HepG2 (cell line): ENCODE measurements around the gene PELI1. TPM values are rescaled to one million over a fixed set of nuclear protein-coding genes. Genes with fewer than 3 reads are reported as not detected.
A peak's percentile ranks its signal among the peaks of the same experiment; 100 is the strongest.

Source experiments
- BCL6 ChIP-seq: IDR thresholded peaks from 2 replicates; pipeline ENCODE4 v1.6.1; 2016; ENCODE audit warnings: missing genetic modification reagents, missing compliant biosample characterization
- CBFB ChIP-seq: sonication (generic); formaldehyde crosslinking; IDR thresholded peaks from 2 replicates; pipeline ENCODE4 v1.4.0; 2020; ENCODE audit warnings: missing genetic modification reagents
- EP300 ChIP-seq, 3 experiments: sonication (generic) in 1 of 3; formaldehyde crosslinking in 1 of 3; IDR thresholded peaks; 2 replicates each; pipeline versions ENCODE4 v1.5.1 to v1.6.1; 2011 to 2020; ENCODE audit warnings: low read depth in 2 of 3, low read length in 2 of 3, borderline replicate concordance in 1 of 3, improper control_type of control experiment in 1 of 3, mild to moderate bottlenecking in 1 of 3, missing genetic modification reagents in 1 of 3, moderate library complexity in 1 of 3
- FOXA1 ChIP-seq, 2 experiments: fragments of 450-650 bp in 1 of 2; sonication (generic) in 1 of 2; formaldehyde crosslinking in 1 of 2; IDR thresholded peaks; 2 replicates each; pipeline versions ENCODE4 v1.4.0 to v1.6.1; 2016 to 2020; ENCODE audit warnings: missing genetic modification reagents in 1 of 2
- FOXA3 ChIP-seq: IDR thresholded peaks from 2 replicates; pipeline ENCODE4 v1.6.1; 2016; ENCODE audit warnings: missing genetic modification reagents, missing compliant biosample characterization
- KMT2A ChIP-seq: sonication (generic); formaldehyde crosslinking; IDR thresholded peaks from 2 replicates; pipeline ENCODE4 v1.4.0; 2020; ENCODE audit warnings: missing genetic modification reagents
- ONECUT2 ChIP-seq: sonication (generic); formaldehyde crosslinking; IDR thresholded peaks from 2 replicates; pipeline ENCODE4 v1.4.0; 2020; ENCODE audit warnings: missing genetic modification reagents
- POGZ ChIP-seq: sonication (generic); formaldehyde crosslinking; IDR thresholded peaks from 2 replicates; pipeline ENCODE4 v1.4.0; 2020; ENCODE audit warnings: mild to moderate bottlenecking, missing genetic modification reagents
- PPARG ChIP-seq: conservative IDR thresholded peaks from 2 replicates; pipeline ENCODE4 v1.6.1; 2016; ENCODE audit warnings: missing biosample characterization, missing genetic modification reagents
- SIN3B ChIP-seq: fragments of 150-350 bp; IDR thresholded peaks from 2 replicates; pipeline ENCODE4 v1.6.1; 2014; ENCODE audit warnings: low read length
- SOX13 ChIP-seq, 3 experiments: fragments of 450-650 bp in 1 of 3; sonication (generic) in 1 of 3; formaldehyde crosslinking in 1 of 3; IDR thresholded peaks in 2 of 3; conservative IDR thresholded peaks in 1 of 3; 2 replicates each; pipeline versions ENCODE4 v1.5.0 to v1.6.1; 2016 to 2020; ENCODE audit warnings: antibody characterized with exemption in 1 of 3, mild to moderate bottlenecking in 1 of 3, missing compliant biosample characterization in 1 of 3, missing genetic modification reagents in 1 of 3, moderate library complexity in 1 of 3
- ZNF383 ChIP-seq: sonication (generic); formaldehyde crosslinking; IDR thresholded peaks from 2 replicates; pipeline ENCODE4 v1.4.0; 2020; ENCODE audit warnings: missing genetic modification reagents, mild to moderate bottlenecking, borderline replicate concordance
- ZNF501 ChIP-seq: sonication (generic); formaldehyde crosslinking; IDR thresholded peaks from 2 replicates; pipeline ENCODE4 v1.5.1; 2020; ENCODE audit warnings: mild to moderate bottlenecking, moderate library complexity, missing genetic modification reagents
- ZNF816 ChIP-seq: sonication (generic); formaldehyde crosslinking; IDR thresholded peaks from 2 replicates; pipeline ENCODE4 v1.8.0; 2022; ENCODE audit warnings: missing genetic modification reagents, mild to moderate bottlenecking, borderline replicate concordance
- polyA plus RNA-seq, 8 experiments: library from polyadenylated mRNA; depleted of rRNA in 3 of 8; stranded (reverse) in 7 of 8; unstranded in 1 of 8; fragments of >200 nt; fragmentation: Illumina TruSeq in 4 of 8; extraction: Trizol in 4 of 8; gene quantifications; 2 replicates each; pipeline versions ENCODE4 v1.2.1 to v1.2.3, GENCODE V29; 2011 to 2016; ENCODE audit warnings: low read depth in 4 of 8, missing spikeins in 1 of 8, mixed read lengths in 1 of 8; ENCODE audit not compliant: insufficient read depth in 1 of 8
- total RNA-seq, 5 experiments: library from RNA; depleted of rRNA; stranded (reverse); fragments of >200 nt; fragmentation: Illumina TruSeq; extraction: Trizol; gene quantifications; 2 replicates each; pipeline ENCODE4 v1.2.3, GENCODE V29; 2016; ENCODE audit warnings: low read depth in 1 of 5
- TF ChIP-seq, protein P1 (sequence below): sonication (generic); formaldehyde crosslinking; IDR thresholded peaks from 2 replicates; pipeline ENCODE4 v1.4.0; 2020; ENCODE audit warnings: mild to moderate bottlenecking, missing genetic modification reagents, borderline replicate concordance
- TF ChIP-seq, protein P2 (sequence below): sonication (generic); formaldehyde crosslinking; IDR thresholded peaks from 2 replicates; pipeline ENCODE4 v1.4.0; 2020; ENCODE audit warnings: missing genetic modification reagents
- TF ChIP-seq, protein P3 (sequence below): sonication (generic); formaldehyde crosslinking; IDR thresholded peaks from 2 replicates; pipeline ENCODE4 v1.5.1; 2020; ENCODE audit warnings: mild to moderate bottlenecking, missing genetic modification reagents, borderline replicate concordance

The PELI1 gene
- total and polyA plus RNA-seq, 2 of the 13 experiments (the other 11 are each of a cell fraction or from before 2014, with no cell fraction given), result 12.5 to 16.2 TPM

- TF ChIP-seq, protein P1, sequence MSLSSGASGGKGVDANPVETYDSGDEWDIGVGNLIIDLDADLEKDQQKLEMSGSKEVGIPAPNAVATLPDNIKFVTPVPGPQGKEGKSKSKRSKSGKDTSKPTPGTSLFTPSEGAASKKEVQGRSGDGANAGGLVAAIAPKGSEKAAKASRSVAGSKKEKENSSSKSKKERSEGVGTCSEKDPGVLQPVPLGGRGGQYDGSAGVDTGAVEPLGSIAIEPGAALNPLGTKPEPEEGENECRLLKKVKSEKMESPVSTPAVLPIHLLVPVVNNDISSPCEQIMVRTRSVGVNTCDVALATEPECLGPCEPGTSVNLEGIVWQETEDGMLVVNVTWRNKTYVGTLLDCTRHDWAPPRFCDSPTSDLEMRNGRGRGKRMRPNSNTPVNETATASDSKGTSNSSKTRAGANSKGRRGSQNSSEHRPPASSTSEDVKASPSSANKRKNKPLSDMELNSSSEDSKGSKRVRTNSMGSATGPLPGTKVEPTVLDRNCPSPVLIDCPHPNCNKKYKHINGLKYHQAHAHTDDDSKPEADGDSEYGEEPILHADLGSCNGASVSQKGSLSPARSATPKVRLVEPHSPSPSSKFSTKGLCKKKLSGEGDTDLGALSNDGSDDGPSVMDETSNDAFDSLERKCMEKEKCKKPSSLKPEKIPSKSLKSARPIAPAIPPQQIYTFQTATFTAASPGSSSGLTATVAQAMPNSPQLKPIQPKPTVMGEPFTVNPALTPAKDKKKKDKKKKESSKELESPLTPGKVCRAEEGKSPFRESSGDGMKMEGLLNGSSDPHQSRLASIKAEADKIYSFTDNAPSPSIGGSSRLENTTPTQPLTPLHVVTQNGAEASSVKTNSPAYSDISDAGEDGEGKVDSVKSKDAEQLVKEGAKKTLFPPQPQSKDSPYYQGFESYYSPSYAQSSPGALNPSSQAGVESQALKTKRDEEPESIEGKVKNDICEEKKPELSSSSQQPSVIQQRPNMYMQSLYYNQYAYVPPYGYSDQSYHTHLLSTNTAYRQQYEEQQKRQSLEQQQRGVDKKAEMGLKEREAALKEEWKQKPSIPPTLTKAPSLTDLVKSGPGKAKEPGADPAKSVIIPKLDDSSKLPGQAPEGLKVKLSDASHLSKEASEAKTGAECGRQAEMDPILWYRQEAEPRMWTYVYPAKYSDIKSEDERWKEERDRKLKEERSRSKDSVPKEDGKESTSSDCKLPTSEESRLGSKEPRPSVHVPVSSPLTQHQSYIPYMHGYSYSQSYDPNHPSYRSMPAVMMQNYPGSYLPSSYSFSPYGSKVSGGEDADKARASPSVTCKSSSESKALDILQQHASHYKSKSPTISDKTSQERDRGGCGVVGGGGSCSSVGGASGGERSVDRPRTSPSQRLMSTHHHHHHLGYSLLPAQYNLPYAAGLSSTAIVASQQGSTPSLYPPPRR, result no peak
- TF ChIP-seq, protein P2, sequence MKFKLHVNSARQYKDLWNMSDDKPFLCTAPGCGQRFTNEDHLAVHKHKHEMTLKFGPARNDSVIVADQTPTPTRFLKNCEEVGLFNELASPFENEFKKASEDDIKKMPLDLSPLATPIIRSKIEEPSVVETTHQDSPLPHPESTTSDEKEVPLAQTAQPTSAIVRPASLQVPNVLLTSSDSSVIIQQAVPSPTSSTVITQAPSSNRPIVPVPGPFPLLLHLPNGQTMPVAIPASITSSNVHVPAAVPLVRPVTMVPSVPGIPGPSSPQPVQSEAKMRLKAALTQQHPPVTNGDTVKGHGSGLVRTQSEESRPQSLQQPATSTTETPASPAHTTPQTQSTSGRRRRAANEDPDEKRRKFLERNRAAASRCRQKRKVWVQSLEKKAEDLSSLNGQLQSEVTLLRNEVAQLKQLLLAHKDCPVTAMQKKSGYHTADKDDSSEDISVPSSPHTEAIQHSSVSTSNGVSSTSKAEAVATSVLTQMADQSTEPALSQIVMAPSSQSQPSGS (CRISPR knock-in tag), result no peak
- TF ChIP-seq KMT2A (CRISPR knock-in tag) (no peak), ZNF816 (CRISPR knock-in tag) (peak; percentile 58; the same call in 1 of the 2 replicates), SOX13 (IDR thresholded peaks at IDR 0.05) (no peak), SOX13 (CRISPR knock-in tag; conservative IDR thresholded peaks at IDR 0.05 in 1 of 2, IDR thresholded peaks at IDR 0.05 in 1 of 2) (peak in 1 of 2 experiments; percentile 53; a peak in 2 of 4 replicates), FOXA1 (IDR thresholded peaks at IDR 0.05) (no peak), FOXA1 (CRISPR knock-in tag; IDR thresholded peaks at IDR 0.05) (peak; percentile 41; the same call in 1 of the 2 replicates), CBFB (no peak), BCL6 (CRISPR knock-in tag) (no peak), EP300 (IDR thresholded peaks at IDR 0.05; ENCODE audit: low read depth in 2 of 2, low read length in 2 of 2) (peak; percentile 30 to 48; a peak in 2 of 4 replicates), EP300 (CRISPR knock-in tag; IDR thresholded peaks at IDR 0.05; ENCODE audit: borderline replicate concordance) (no peak), FOXA3 (CRISPR knock-in tag) (peak; percentile 64), ZNF501 (no peak), SIN3B (no peak), POGZ (0 out of 2 replicates have a peak, but pooled peaks have one; percentile 25), ZNF383 (CRISPR knock-in tag) (no peak), ONECUT2 (peak; percentile 45; the same call in 1 of the 2 replicates), PPARG (CRISPR knock-in tag) (peak; percentile 50)
- TF ChIP-seq, protein P3, sequence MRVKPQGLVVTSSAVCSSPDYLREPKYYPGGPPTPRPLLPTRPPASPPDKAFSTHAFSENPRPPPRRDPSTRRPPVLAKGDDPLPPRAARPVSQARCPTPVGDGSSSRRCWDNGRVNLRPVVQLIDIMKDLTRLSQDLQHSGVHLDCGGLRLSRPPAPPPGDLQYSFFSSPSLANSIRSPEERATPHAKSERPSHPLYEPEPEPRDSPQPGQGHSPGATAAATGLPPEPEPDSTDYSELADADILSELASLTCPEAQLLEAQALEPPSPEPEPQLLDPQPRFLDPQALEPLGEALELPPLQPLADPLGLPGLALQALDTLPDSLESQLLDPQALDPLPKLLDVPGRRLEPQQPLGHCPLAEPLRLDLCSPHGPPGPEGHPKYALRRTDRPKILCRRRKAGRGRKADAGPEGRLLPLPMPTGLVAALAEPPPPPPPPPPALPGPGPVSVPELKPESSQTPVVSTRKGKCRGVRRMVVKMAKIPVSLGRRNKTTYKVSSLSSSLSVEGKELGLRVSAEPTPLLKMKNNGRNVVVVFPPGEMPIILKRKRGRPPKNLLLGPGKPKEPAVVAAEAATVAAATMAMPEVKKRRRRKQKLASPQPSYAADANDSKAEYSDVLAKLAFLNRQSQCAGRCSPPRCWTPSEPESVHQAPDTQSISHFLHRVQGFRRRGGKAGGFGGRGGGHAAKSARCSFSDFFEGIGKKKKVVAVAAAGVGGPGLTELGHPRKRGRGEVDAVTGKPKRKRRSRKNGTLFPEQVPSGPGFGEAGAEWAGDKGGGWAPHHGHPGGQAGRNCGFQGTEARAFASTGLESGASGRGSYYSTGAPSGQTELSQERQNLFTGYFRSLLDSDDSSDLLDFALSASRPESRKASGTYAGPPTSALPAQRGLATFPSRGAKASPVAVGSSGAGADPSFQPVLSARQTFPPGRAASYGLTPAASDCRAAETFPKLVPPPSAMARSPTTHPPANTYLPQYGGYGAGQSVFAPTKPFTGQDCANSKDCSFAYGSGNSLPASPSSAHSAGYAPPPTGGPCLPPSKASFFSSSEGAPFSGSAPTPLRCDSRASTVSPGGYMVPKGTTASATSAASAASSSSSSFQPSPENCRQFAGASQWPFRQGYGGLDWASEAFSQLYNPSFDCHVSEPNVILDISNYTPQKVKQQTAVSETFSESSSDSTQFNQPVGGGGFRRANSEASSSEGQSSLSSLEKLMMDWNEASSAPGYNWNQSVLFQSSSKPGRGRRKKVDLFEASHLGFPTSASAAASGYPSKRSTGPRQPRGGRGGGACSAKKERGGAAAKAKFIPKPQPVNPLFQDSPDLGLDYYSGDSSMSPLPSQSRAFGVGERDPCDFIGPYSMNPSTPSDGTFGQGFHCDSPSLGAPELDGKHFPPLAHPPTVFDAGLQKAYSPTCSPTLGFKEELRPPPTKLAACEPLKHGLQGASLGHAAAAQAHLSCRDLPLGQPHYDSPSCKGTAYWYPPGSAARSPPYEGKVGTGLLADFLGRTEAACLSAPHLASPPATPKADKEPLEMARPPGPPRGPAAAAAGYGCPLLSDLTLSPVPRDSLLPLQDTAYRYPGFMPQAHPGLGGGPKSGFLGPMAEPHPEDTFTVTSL (CRISPR knock-in tag), result peak; percentile 73; the same call in 1 of the 2 replicates
Observed at GRCh38 chr2:64128943-64129391, 15.3 kb downstream of the PELI1 start (continued).
